SW 1271 (cell line): ENCODE results near the gene OR2V2.

Experiments
- DNase-seq, 2 experiments: peaks; one replicate each; lab custom pipeline; 2025; lab: John Stamatoyannopoulos, UW

The OR2V2 gene

DNA sequence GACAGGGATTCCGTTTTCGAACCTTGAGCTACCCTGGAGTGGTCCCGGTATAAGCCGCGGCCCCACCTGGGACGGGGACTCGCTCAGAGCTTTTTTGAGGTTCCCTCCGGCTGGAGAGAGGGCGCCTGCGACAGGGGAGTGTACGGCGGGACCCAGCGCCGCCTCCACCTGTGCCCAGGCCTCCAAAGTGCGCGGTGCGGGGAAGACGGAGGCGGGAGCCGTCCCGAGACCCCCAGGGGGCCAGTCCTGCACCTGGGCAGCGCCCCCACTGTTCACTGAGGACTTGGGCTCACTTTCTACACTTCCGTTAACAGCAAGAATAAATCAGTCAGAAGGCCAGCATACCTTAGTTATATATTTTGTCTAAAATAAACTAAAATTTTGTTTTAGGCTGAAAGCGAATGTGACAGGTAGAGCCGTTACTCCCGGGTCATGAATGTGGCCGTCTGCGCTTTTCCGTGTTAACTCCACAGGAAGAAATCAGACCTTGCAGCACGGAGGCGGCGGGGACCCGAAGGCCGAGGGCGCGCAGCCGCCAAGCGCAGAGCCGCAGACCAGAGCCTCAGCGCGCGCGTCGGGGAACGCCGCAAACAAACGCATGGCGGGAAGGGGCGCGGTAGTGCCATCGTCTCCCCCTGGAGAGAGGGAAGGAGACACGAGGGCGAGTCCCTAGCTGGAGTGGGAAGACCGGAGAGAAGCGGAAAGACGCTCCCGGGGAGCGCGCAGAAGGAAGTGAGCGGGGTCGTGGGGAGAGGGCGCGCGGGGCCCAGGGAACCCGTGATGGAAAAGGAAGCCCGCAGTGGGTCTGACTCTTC, 43.5 kb downstream of the OR2V2 start:
- no peak for DNase-seq

- no peak for DNase-seq
These were observed 44.3 kb downstream of the OR2V2 start for GRCh38 chr5:181191526-181192336.

- DNase-seq, result no peak
These were observed 45.1 kb downstream of the OR2V2 start for GRCh38 chr5:181192337-181193046.

DNA sequence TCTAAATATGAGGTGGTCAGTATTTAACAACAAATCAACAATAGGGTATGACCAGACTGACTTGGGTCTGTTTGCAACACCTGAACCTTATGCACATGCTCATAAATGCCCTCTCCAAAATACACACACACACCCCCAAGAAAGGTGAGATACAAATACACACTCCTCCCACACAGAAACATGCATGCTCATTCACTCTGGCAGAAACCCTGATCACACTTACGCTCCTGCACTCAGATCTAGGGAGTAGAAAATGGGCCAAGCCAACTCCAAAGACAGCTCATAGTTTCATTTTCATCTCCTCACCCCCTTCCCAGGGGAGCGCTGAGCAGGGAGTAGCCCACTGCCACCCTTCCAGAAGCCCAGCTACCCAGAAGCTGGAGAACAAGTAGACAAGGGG, 46.3 kb downstream of the OR2V2 start:
- no peak for DNase-seq

DNA sequence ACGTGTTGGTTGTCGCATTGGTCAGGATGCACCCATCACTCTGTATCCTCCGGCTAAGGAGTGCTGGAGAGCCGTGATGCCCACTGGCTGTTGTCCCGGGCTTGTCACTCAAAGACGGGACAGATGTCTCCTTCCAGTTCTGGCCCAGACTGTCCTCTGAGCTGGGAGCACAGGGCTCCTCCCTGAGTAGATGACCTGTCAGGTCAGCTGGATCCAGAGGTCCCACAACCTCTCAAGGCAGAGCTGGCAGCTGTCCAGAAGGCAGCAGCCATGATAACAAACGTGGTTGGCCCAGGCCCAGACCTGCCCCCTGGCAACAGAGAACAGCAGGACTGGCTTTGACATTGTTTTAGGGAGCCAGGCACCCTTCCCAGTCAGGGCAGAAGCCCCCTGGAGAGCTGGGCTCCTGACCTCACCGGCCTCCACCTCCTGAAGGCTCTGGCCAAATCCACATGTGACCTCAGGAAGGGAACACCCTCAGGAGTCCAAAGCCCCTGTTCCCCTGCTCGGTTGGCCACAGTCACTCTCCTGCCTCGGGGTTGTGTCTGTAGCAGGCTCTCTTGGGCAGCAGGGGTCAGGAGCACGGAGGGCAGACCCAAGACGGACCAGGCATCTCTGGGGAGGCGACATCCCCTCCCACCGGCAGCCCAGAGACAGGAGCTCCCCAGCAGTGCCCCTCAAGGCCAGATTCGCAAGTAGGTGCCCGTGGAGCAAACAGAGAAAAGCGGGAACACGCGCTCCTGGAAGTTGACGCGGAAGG, 47.3 kb downstream of the OR2V2 start:
- no peak for DNase-seq

DNA sequence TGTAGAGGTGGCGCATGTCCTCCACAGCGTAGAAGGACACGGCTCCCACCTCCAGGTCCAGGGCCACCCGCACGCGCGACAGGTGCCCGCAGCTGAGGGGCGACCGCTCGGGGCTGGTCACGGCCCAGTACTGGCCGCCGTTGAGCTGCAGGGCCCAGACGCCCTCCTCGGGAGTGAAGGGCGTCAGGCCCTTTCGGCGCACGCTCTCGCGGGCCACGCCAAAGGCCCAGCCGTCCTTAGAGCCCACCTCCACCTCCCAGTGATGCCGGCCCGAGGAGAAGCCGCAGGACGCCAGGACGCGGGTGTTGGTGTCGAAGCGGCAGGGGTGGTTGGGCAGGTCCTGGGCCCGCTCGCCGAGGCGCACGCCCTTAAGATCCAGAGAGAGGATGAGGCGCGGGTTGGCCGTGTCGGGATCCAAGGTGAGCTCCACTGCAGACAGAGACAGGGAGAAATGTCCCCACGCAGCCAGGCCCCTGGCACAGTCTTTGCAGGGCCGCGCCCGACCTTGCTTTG, 47.9 kb downstream of the OR2V2 start:
- DNase-seq, result no peak

DNA sequence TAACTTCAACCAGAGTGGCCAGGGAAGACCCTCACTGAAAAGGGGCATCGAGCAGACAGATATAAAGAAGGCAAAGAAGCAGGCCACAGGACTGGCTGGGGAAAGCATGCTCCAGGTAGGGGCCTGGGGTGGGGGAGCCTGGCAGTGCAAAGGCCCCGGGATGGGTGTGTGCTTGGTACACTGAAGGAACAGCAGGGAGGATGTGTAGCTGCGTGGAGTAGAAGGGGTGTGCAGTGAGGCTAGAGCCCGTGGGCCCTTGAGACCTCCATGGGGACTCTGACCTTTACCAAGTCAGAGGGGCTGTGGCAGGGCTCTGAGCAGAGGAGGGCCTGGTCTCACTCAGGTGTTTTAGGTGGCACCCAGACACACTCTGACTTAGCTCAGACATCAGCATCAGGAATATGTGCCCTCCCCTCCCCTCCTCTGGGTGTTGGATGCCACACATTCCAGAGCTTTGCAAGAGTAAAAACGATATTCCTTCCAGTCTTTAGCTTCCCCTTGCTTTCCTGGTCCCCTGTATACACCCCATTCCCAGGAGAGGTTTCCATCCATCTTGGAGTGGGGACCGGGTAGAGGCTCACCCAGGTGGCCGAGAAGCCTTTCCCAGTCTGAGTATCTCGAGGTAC, 50.1 kb downstream of the OR2V2 start:
- DNase-seq, result no peak

- no peak for DNase-seq
These were observed 50.8 kb downstream of the OR2V2 start for GRCh38 chr5:181198106-181198685.

DNA sequence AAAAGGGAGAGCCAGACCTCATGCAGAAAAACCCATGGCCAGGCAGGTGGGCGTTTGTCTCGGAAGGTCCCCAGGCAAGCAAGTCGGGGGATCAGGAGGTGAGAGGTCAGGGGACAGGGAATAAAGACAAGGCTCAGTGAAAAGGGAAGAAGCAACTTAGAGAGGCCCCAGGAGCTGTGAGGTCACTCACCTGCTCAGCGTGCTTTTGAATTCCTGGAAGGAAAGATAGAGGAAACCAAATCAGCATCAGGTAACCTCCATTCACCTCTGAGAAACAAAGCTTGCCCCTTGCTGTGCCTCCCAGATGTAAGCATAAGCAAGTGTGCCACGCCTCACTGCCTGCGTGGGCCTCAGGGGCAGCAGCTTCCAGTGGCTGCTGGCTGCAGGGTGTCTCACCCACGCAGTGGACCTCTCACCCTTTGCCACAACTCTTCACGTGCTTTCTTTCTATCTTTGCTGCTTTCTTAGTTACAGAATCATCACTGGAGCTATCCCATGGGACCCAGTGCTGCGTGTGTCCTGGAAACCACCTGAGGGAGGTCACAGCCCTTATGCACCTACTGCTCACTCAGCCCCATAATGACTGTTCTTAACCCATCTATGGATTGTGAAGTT, 51.6 kb downstream of the OR2V2 start:
- DNase-seq, result no peak

DNA sequence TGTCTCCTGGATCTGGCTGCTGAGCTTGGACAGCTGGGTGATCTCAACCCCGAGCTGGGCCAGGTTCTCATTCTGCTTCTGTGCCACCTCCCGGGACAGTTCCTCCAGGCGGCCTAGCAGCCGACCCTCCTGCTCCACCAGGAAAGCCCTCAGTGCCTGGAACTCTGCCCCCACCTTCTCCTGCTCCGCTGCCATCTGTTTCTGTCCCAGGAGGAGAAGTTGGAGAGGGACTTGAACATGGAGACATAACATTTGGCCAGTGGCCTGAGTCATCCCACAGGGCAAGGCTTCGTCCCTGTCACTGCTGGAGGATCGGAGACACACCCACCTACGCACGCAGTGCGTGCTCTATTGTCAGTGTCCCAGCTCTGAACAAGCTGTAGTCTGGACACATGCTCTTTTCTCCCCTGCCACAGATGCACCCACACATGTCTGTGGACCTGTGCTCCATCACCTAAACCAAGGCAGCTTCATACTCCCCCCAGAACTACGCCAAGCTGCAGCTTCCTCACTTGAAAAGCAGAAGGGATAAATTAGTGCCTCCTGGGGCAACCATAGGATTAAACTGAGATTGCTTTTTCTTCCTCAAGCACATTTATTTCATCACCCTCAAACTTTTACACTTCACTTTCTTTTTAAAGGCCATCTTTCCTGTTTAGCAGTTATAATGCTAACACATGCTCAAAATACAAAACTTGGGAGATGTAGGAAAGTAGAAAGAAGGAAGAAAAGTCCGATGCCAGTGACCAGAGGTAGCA, 52.7 kb downstream of the OR2V2 start:
- DNase-seq, result no peak

- DNase-seq, result no peak
These were observed 53.4 kb downstream of the OR2V2 start for GRCh38 chr5:181200816-181201215.

GRCh38 chr5:181203093-181203711, 55.8 kb downstream of the OR2V2 start:
- DNase-seq, result no peak

- DNase-seq, result no peak
These were observed 56.4 kb downstream of the OR2V2 start for GRCh38 chr5:181203777-181204112.

GRCh38 chr5:181204113-181204825, 56.9 kb downstream of the OR2V2 start:
- no peak for DNase-seq

DNA sequence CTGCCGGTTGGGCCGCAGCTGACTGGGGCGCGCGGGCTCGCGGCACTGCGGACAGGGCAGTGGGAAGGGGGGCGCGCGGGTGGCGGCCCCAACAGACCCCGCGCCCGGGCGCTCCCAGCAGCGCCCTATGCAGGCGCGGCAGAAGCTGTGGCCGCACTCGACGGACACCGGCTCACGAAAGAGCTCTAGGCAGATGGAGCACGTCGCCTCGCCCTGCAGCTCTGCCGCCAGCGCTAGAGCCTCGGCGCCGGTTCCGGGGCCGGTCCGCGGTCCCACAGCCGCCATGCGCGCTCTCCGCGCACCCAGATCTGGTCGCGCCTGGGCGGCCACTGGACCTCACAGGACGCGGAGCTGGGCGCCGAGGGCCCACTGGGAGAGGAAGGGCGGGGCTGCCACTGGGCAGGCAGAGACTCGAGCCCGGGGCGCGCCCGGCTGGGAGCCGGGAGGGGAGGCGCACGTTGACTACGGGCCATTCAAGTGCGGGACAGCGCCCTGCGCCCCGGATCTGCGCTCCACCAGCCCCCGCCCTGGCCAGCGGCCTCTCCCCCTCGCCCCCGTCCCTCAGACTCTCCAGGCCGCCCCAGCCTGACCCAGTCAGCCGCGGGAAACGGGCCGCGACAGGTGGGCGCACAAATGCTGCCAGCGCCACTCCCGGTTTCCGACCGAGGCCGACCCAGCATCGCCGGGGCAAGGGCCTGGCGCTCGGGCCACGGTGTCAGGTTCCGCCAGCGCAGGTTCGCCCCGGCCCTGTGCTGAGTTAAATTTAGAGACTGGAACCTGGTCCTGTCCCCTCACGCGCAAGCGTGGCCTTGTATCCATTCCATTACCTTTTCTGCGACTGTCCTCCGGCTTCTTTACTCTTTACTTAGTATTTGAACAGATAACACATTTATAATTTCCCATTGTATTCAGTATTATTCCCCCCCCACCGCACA, 57.7 kb downstream of the OR2V2 start, which contains the start of gene TRIM7:
TRIM7 (minus strand) TSS at position 371 of the 935 bp plus-strand sequence; CDS start at position 285, 86 bp downstream.
- DNase-seq, result no peak

DNA sequence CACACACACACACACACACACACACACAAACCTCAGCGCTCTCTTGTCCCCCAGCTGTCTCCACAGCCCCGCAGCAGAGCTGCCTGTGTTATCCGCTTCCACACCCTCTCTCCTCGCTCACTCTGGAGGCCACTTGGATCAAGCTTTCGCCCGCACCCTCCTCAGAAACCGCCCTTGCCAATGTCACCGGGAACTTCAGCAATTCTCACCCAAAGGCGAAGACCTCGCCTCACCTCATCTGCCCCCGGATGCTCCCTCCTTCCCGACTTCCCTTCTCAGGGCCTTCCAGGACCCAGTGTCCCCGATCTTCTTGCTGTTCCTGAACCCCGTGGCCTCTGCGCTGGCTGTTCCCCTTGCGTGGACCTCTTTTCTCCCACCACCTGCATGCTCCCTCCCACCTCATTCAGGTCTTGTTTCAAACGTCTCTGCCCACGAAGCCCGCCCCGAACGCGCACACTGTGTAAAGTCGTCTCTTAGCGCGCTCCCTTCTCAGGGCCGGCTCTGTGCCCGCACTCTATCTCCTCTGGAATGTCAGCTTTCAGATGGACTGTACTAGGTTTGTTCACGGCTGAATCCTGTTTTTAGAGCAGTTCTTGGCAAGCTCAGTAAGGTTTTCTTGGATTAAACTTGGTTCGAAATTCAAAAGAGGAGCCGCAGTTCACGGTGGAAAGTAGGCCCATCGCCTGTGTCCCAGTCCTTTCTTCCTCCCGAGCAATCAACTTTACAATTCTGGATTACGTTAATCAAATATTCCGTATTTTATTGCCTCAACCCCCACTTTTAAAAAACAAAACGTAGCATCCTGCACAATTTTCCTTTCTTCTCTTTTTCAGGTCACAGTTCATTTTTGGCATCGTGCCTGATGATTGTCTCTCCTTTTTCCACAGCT, 58.6 kb downstream of the OR2V2 start:
- no peak for DNase-seq
